AG04449 (cell line): ENCODE results near the gene KCMF1.

Experiments used
- CTCF ChIA-PET: fragments of 350-600 bp; formaldehyde crosslinking; extraction: SDS; loops from one replicate; lab custom pipeline; 2021; ENCODE audit warnings: antibody characterized with exemption; lab: Yijun Ruan, JAX
- POLR2A ChIA-PET: fragments of 400-600, 350-600 bp; formaldehyde crosslinking; extraction: SDS; loops from one replicate; lab custom pipeline; 2020; ENCODE audit warnings: antibody characterized with exemption, inconsistent platforms; lab: Yijun Ruan, JAX
- DNase-seq: peaks from one replicate; pipeline ENCODE4 v3.0.0-alpha.2; 2010; ENCODE audit warnings: low read depth, low spot score
- H3K4me3 ChIP-seq: 2 replicates; pipeline ENCODE4 v1.5.1; 2011; ENCODE audit warnings: low read depth, mild to moderate bottlenecking, control low read depth, low read length
- CTCF ChIP-seq: IDR thresholded peaks from one replicate; pipeline ENCODE4 v1.5.1; 2011; ENCODE audit warnings: mild to moderate bottlenecking, moderate library complexity, low read length, control low read depth, inconsistent platforms; ENCODE audit not compliant: insufficient read depth; ENCODE audit errors: missing control alignments

Gene KCMF1

GRCh38 chr2:84964406-84965191, 6.4 kb upstream of the KCMF1 start:
- TF ChIP-seq CTCF: no peak
- POLR2A ChIA-PET: no interaction called here
- DNase-seq: no peak
- H3K4me3 ChIP-seq: no peak overlapping the region
- CTCF ChIA-PET: interaction anchor here (0.9 kb wide), 1 partner anchor 39 kb away, joined by 3 read pairs; no protein-coding TSS in a partner anchor

GRCh38 chr2:84965192-84965516, 5.8 kb upstream of the KCMF1 start:
- TF ChIP-seq CTCF: no peak
- DNase-seq: no peak
- POLR2A ChIA-PET: no interaction called here
- no peak overlapping the region for H3K4me3 ChIP-seq
- CTCF ChIA-PET: no interaction called here

GRCh38 chr2:84965827-84966226, 5.1 kb upstream of the KCMF1 start:
- ChIA-PET POLR2A (no interaction called here), CTCF (interaction anchor here (1.0 to 4.3 kb wide), 2 partner anchors 10 to 40 kb away, joined by 3 to 22 read pairs; no protein-coding TSS in a partner anchor)
- no peak for TF ChIP-seq CTCF
- no peak for DNase-seq
- no peak overlapping the region for H3K4me3 ChIP-seq

GRCh38 chr2:84966731-84967130, 4.2 kb upstream of the KCMF1 start:
- CTCF ChIA-PET: interaction anchor here (1.3 to 4.3 kb wide), 2 partner anchors 17 to 41 kb away, joined by 3 to 22 read pairs; no protein-coding TSS in a partner anchor

GRCh38 chr2:84969511-84970209, 1.3 kb upstream of the KCMF1 start:
- H3K4me3 ChIP-seq: peak overlapping the region; percentile 73
- POLR2A ChIA-PET: interaction anchor here (0.6 to 1.4 kb wide), 6 partner anchors 11 to 477 kb away, joined by 3 to 7 read pairs (median 4); no protein-coding TSS in a partner anchor
- CTCF ChIA-PET: interaction anchor here (0.9 to 4.3 kb wide), 9 partner anchors 9 to 331 kb away, joined by 3 to 22 read pairs (median 3); no protein-coding TSS in a partner anchor
- no peak for DNase-seq
- no peak for TF ChIP-seq CTCF

More at GRCh38 chr2:84966731-84967130, 4.2 kb upstream of the KCMF1 start:
- DNase-seq: no peak
- no peak for TF ChIP-seq CTCF
- POLR2A ChIA-PET: interaction anchor here (0.6 kb wide), 1 partner anchor 22 kb away, joined by 3 read pairs; no protein-coding TSS in a partner anchor
- no peak overlapping the region for H3K4me3 ChIP-seq
